GM18867 (cell line): ENCODE data around the gene ESRRA.

Experiments used
- ATAC-seq: cut with Tn5 transposase; IDR thresholded peaks from one replicate; pipeline ENCODE4 v1.9.1; 2021; ENCODE audit warnings: mild to moderate bottlenecking, moderate library complexity; ENCODE audit not compliant: unreplicated experiment

ESRRA gene

GRCh38 chr11:64361659-64362058, 56.3 kb downstream of the ESRRA start:
- no peak for ATAC-seq

- ATAC-seq: no peak
Observed at GRCh38 chr11:64362339-64362738, 57.0 kb downstream of the ESRRA start.

GRCh38 chr11:64364435-64364834, 59.1 kb downstream of the ESRRA start:
- ATAC-seq: no peak

- ATAC-seq: no peak
Observed at GRCh38 chr11:64364911-64365310, 59.6 kb downstream of the ESRRA start.
